GM23338 (cell line): Measurements from ENCODE around the gene PAF1. TPM values are rescaled to one million over a fixed set of nuclear protein-coding genes. Genes with fewer than 3 reads are reported as not detected.

Source experiments
- ATAC-seq: fragments of 200-7000 bp; cut with Tn5 transposase; 3 replicates; pipeline ENCODE4 v1.9.1; 2020
- DNase-seq: peaks from one replicate; pipeline ENCODE4 v3.0.0-alpha.2; 2015; ENCODE audit warnings: low spot score
- H2AFZ ChIP-seq: fragments of 200-600 bp; sonication (generic); 2 replicates; pipeline ENCODE4 v1.8.0; 2016; ENCODE audit warnings: antibody characterized with exemption, mild to moderate bottlenecking, moderate library complexity
- H3F3A ChIP-seq: fragments of 200-600 bp; sonication (generic); replicated peaks from 2 replicates; pipeline ENCODE4 v1.8.0; 2017; ENCODE audit warnings: antibody characterized with exemption, mixed run types, low read depth
- H3K27ac ChIP-seq: fragments of 200-600 bp; sonication (generic); 2 replicates; pipeline ENCODE4 v1.6.1; 2016; ENCODE audit warnings: low read depth
- H3K27me3 ChIP-seq: fragments of 200-600 bp; sonication (generic); 2 replicates; pipeline ENCODE4 v1.8.0; 2016; ENCODE audit warnings: mild to moderate bottlenecking, mixed run types, moderate library complexity; ENCODE audit not compliant: insufficient read depth
- H3K36me3 ChIP-seq: fragments of 200-600 bp; sonication (generic); 2 replicates; pipeline ENCODE4 v1.8.0; 2016; ENCODE audit warnings: mild to moderate bottlenecking; ENCODE audit not compliant: insufficient read depth
- H3K4me1 ChIP-seq: fragments of 200-600 bp; sonication (generic); 2 replicates; pipeline ENCODE4 v1.8.0; 2016; ENCODE audit warnings: mild to moderate bottlenecking, moderate library complexity; ENCODE audit not compliant: insufficient read depth
- H3K4me2 ChIP-seq: fragments of 200-600 bp; sonication (generic); 2 replicates; pipeline ENCODE4 v1.7.1; 2017; ENCODE audit warnings: mixed run types
- H3K4me3 ChIP-seq: fragments of 200-600 bp; sonication (generic); 2 replicates; pipeline ENCODE4 v1.6.1; 2016; ENCODE audit warnings: mixed run types
- H3K79me2 ChIP-seq: fragments of 200-600 bp; sonication (generic); replicated peaks from 2 replicates; pipeline ENCODE4 v1.8.0; 2017; ENCODE audit warnings: mild to moderate bottlenecking; ENCODE audit not compliant: insufficient read depth
- H3K9me2 ChIP-seq: fragments of 200-600 bp; sonication (generic); 2 replicates; pipeline ENCODE4 v1.8.0; 2017; ENCODE audit not compliant: insufficient read depth
- H4K20me1 ChIP-seq: fragments of 200-600 bp; sonication (generic); replicated peaks from 2 replicates; pipeline ENCODE4 v1.8.0; 2017; ENCODE audit warnings: mild to moderate bottlenecking; ENCODE audit not compliant: insufficient read depth
- H3K27ac Mint-ChIP-seq: 2 replicates; pipeline ENCODE4 v1.8.0; 2020; ENCODE audit warnings: inconsistent platforms, mild to moderate bottlenecking, moderate library complexity, mixed read lengths
- H3K27me3 Mint-ChIP-seq: 3 replicates; pipeline ENCODE4 v1.8.0; 2022; ENCODE audit warnings: low read depth, mild to moderate bottlenecking, moderate library complexity, mixed read lengths, inconsistent platforms; ENCODE audit not compliant: insufficient read depth, poor library complexity
- H3K36me3 Mint-ChIP-seq: 3 replicates; pipeline ENCODE4 v1.8.0; 2021; ENCODE audit warnings: low read depth, mild to moderate bottlenecking, inconsistent platforms, moderate library complexity, mixed read lengths
- H3K4me1 Mint-ChIP-seq: 3 replicates; pipeline ENCODE4 v1.8.0; 2020; ENCODE audit warnings: mild to moderate bottlenecking, inconsistent platforms, mixed read lengths
- H3K4me3 Mint-ChIP-seq: 3 replicates; pipeline ENCODE4 v1.8.0; 2021; ENCODE audit warnings: moderate library complexity, mild to moderate bottlenecking, inconsistent platforms, mixed read lengths
- H3K9me3 Mint-ChIP-seq: 3 replicates; pipeline ENCODE4 v1.8.0; 2020; ENCODE audit warnings: moderate library complexity, mild to moderate bottlenecking, inconsistent platforms, mixed read lengths
- CREB1 ChIP-seq: fragments of 250-450 bp; sonication (Bioruptor Pico); IDR thresholded peaks from 2 replicates; pipeline ENCODE4 v1.5.0; 2020; ENCODE audit warnings: low read depth, mild to moderate bottlenecking, moderate library complexity
- EZH2 ChIP-seq: fragments of 200-600 bp; sonication (generic); IDR thresholded peaks from one replicate; pipeline ENCODE4 v1.8.0; 2017; ENCODE audit warnings: antibody characterized with exemption, mild to moderate bottlenecking, low read depth; ENCODE audit not compliant: unreplicated experiment
- JUNB ChIP-seq: IDR thresholded peaks from one replicate; pipeline ENCODE4 v1.6.1; 2016; ENCODE audit warnings: antibody characterized with exemption; ENCODE audit not compliant: unreplicated experiment
- NANOG ChIP-seq: IDR thresholded peaks from 2 replicates; pipeline ENCODE4 v1.6.1; 2016; ENCODE audit warnings: antibody characterized with exemption, borderline replicate concordance
- POLR2AphosphoS5 ChIP-seq: IDR thresholded peaks from 2 replicates; pipeline ENCODE4 v1.6.1; 2016; ENCODE audit warnings: antibody characterized with exemption, low read depth
- STAT1 ChIP-seq: IDR thresholded peaks from one replicate; pipeline ENCODE4 v1.6.1; 2016; ENCODE audit warnings: antibody characterized with exemption; ENCODE audit not compliant: unreplicated experiment
- ZNF331 ChIP-seq: fragments of 250-450 bp; sonication (Bioruptor Pico); IDR thresholded peaks from 2 replicates; pipeline ENCODE4 v1.5.0; 2020; ENCODE audit warnings: low read depth, mild to moderate bottlenecking, moderate library complexity
- long read RNA-seq: library from polyadenylated mRNA; unstranded; transcript quantifications from one replicate; pipeline ENCODE4 v2.0.0, GENCODE V29; 2020; ENCODE audit not compliant: unreplicated experiment
- polyA plus RNA-seq: library from polyadenylated mRNA; unstranded; fragments of >200 nt; fragmentation: Nextera tagmentation; extraction: Ambion mirVana; gene quantifications from 2 replicates; pipeline ENCODE4 v1.2.1, GENCODE V29; 2016
- total RNA-seq: library from RNA; depleted of rRNA; stranded (reverse); fragments of >200 nt; shearing (Covaris generic); gene quantifications from 2 replicates; pipeline ENCODE4 v1.2.3, GENCODE V29; 2014; rRNA removed
- TF ChIP-seq, protein P1 (sequence below): IDR thresholded peaks from 2 replicates; pipeline ENCODE4 v1.6.1; 2016; ENCODE audit warnings: antibody characterized with exemption
- TF ChIP-seq, protein P2 (sequence below), 2 experiments: fragments of 200-600 bp in 1 of 2; sonication (generic) in 1 of 2; conservative IDR thresholded peaks; 2 replicates each; pipeline versions ENCODE4 v1.5.1 to v1.6.1; 2016 to 2017; ENCODE audit warnings: antibody characterized with exemption in 2 of 2, low read depth in 2 of 2, mild to moderate bottlenecking in 2 of 2, moderate library complexity in 1 of 2
- TF ChIP-seq, protein P3 (sequence below): IDR thresholded peaks from one replicate; pipeline ENCODE4 v1.6.1; 2018; ENCODE audit warnings: antibody characterized with exemption; ENCODE audit not compliant: unreplicated experiment

PAF1 gene
- total RNA-seq (24.6 and 47.3 TPM in 2 replicates), polyA plus RNA-seq (21.3 and 22.1 TPM in 2 replicates)
- long read RNA-seq, transcript PAF1-201 (14 exons, 2,066 nt): major isoform, 28 of 33 reads
- long read RNA-seq, partial matches to known transcripts: 2 of 33 reads
- long read RNA-seq, other reads (novel, unspliced or antisense): 3 of 33 reads

DNA sequence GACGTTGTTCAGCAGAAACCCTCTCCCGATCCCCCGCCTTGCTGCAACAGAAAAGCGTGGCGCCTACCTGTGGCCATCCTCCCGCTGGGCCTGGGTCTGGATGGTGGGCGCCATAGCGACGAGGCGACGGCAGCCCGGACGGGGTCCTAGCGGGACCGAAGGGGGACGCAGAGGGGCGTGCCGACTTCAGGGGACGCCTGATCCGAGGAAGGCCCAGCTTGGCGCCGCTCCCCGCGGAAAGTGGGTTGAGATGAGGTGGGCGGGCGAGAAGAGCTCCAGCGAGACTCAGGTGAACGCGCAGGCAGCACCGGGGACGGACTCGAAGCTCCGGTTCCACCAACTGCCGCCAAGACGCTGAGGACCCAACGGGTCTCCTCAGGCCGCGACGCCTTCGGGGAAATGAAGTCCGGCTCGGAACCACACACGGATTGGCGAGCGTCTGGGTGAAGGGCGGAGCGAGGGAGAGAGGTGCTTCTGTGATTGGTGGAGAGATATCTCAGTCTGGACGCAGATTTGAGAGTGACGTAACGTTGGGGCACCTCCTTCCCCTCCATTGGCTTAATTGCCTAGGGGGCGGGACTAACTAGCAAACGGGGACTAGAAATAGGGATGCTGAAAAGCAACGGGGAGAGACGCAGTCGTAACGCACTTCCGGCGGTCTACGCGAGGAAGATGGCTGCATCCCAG lies at the start of gene PAF1, which contains the start of gene MED29:
TSS of gene PAF1 (minus strand) at position 356 of the 687 bp plus-strand sequence. CDS start at position 114, 242 bp downstream.
TSS of gene MED29 (plus strand) at position 628 of the 687 bp plus-strand sequence. CDS start at position 673, 45 bp downstream.
- Histone ChIP-seq H3K79me2 (peaks cover 13% of the 10 kb centered on the region), H3K27me3 (no peaks in the 10 kb centered on the region), H3K27ac (peak within 1 kb of the TSS; percentile 97), H3K4me1 (peaks cover 6% of the 10 kb centered on the region), H3F3A (peaks cover 20% of the 10 kb centered on the region; the same call in 1 of the 2 replicates), H4K20me1 (peaks cover 13% of the 10 kb centered on the region; the same call in 1 of the 2 replicates), H3K36me3 (0 out of 2 replicates have a peak, but pooled peaks cover 7% of the 10 kb centered on the region), H3K4me3 (peak within 1 kb of the TSS; percentile 81), H3K4me2 (peak within 1 kb of the TSS; percentile 88), H2AFZ (peak within 1 kb of the TSS; percentile 73; the same call in 1 of the 2 replicates), H3K9me2 (no peaks in the 10 kb centered on the region)
- ATAC-seq (peak; percentile 95), DNase-seq (peak; percentile 100)
- H3K4me1 Mint-ChIP-seq: peaks cover 13% of the 10 kb centered on the region
- TF ChIP-seq ZNF331 (no peak), STAT1 (no peak), CREB1 (peak; percentile 89), POLR2AphosphoS5 (peak; percentile 93), EZH2 (no peak)
- TF ChIP-seq, protein P1, sequence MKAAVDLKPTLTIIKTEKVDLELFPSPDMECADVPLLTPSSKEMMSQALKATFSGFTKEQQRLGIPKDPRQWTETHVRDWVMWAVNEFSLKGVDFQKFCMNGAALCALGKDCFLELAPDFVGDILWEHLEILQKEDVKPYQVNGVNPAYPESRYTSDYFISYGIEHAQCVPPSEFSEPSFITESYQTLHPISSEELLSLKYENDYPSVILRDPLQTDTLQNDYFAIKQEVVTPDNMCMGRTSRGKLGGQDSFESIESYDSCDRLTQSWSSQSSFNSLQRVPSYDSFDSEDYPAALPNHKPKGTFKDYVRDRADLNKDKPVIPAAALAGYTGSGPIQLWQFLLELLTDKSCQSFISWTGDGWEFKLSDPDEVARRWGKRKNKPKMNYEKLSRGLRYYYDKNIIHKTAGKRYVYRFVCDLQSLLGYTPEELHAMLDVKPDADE: peak; percentile 88
- TF ChIP-seq, protein P2, sequence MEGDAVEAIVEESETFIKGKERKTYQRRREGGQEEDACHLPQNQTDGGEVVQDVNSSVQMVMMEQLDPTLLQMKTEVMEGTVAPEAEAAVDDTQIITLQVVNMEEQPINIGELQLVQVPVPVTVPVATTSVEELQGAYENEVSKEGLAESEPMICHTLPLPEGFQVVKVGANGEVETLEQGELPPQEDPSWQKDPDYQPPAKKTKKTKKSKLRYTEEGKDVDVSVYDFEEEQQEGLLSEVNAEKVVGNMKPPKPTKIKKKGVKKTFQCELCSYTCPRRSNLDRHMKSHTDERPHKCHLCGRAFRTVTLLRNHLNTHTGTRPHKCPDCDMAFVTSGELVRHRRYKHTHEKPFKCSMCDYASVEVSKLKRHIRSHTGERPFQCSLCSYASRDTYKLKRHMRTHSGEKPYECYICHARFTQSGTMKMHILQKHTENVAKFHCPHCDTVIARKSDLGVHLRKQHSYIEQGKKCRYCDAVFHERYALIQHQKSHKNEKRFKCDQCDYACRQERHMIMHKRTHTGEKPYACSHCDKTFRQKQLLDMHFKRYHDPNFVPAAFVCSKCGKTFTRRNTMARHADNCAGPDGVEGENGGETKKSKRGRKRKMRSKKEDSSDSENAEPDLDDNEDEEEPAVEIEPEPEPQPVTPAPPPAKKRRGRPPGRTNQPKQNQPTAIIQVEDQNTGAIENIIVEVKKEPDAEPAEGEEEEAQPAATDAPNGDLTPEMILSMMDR (conservative IDR thresholded peaks at IDR 0.05; ENCODE audit: low read depth in 2 of 2): peak; percentile 12 to 41; a peak in 1 of 4 replicates
- peak within 1 kb of the TSS; percentile 100 for H3K27ac Mint-ChIP-seq
- peaks cover 21% of the 10 kb centered on the region for H3K27me3 Mint-ChIP-seq
- H3K36me3 Mint-ChIP-seq: peaks cover 68% of the 10 kb centered on the region
- H3K4me3 Mint-ChIP-seq: peak within 1 kb of the TSS; percentile 97
- peaks cover 3% of the 10 kb centered on the region; the same call in 1 of the 3 replicates for H3K9me3 Mint-ChIP-seq

DNA sequence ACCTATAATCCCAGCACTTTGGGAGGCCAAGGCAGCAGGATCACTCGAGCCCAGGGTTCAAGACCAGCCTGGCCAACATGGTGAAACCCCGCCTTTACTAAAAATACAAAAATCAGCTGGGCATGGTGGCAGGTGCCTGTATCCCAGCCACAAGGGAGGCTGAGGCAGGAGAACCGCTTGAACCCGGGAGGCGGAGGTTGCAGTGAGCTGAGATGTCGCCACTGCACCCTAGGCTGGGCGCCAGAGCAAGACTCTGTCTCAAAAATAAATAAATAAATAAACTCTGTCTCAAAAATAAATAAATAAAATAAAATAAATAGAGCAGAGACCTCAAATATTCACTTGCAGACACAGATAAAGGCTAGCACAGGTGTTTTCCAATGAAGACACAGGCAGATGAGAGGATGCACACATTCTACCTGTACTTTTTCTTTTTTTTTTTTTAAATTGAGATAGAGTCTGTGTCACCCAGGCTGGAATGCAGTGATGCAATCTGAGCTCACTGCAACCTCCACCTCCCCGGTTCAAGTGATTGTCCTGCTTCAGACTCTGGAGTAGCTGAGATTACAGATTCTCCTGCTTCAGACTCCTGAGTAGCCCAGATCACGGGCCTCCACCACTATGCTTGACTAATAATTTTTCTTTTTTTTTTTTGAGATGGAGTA lies 47.5 kb upstream of the PAF1 start:
- H3K27me3 Mint-ChIP-seq: peaks cover 42% of the 10 kb centered on the region
- H3K36me3 Mint-ChIP-seq: peaks cover 24% of the 10 kb centered on the region
- H3K4me1 ChIP-seq: peaks cover 18% of the 10 kb centered on the region
- H2AFZ ChIP-seq: no peak overlapping the region
- H3K27ac Mint-ChIP-seq: no peak overlapping the region
- ATAC-seq: no peak
- H4K20me1 ChIP-seq: peaks cover 11% of the 10 kb centered on the region
- no peak overlapping the region for H3K4me2 ChIP-seq
- no peak for DNase-seq
- no peak overlapping the region for H3K27ac ChIP-seq
- H3K36me3 ChIP-seq: peaks cover 20% of the 10 kb centered on the region
- H3K9me2 ChIP-seq: no peaks in the 10 kb centered on the region
- peaks cover 26% of the 10 kb centered on the region for H3F3A ChIP-seq
- no peaks in the 10 kb centered on the region for H3K27me3 ChIP-seq
- H3K9me3 Mint-ChIP-seq: peaks cover 6% of the 10 kb centered on the region
- no peak overlapping the region for H3K4me3 ChIP-seq
- peaks cover 24% of the 10 kb centered on the region for H3K79me2 ChIP-seq
- peaks cover 37% of the 10 kb centered on the region for H3K4me1 Mint-ChIP-seq
- no peak overlapping the region; the same call in 2 of the 3 replicates for H3K4me3 Mint-ChIP-seq
- no peak for TF ChIP-seq POLR2AphosphoS5
- TF ChIP-seq, protein P2 (conservative IDR thresholded peaks at IDR 0.05; ENCODE audit: low read depth in 2 of 2): no peak
- TF ChIP-seq, protein P1: no peak
- no peak for TF ChIP-seq JUNB
- TF ChIP-seq, protein P3, sequence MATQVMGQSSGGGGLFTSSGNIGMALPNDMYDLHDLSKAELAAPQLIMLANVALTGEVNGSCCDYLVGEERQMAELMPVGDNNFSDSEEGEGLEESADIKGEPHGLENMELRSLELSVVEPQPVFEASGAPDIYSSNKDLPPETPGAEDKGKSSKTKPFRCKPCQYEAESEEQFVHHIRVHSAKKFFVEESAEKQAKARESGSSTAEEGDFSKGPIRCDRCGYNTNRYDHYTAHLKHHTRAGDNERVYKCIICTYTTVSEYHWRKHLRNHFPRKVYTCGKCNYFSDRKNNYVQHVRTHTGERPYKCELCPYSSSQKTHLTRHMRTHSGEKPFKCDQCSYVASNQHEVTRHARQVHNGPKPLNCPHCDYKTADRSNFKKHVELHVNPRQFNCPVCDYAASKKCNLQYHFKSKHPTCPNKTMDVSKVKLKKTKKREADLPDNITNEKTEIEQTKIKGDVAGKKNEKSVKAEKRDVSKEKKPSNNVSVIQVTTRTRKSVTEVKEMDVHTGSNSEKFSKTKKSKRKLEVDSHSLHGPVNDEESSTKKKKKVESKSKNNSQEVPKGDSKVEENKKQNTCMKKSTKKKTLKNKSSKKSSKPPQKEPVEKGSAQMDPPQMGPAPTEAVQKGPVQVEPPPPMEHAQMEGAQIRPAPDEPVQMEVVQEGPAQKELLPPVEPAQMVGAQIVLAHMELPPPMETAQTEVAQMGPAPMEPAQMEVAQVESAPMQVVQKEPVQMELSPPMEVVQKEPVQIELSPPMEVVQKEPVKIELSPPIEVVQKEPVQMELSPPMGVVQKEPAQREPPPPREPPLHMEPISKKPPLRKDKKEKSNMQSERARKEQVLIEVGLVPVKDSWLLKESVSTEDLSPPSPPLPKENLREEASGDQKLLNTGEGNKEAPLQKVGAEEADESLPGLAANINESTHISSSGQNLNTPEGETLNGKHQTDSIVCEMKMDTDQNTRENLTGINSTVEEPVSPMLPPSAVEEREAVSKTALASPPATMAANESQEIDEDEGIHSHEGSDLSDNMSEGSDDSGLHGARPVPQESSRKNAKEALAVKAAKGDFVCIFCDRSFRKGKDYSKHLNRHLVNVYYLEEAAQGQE: no peak
- TF ChIP-seq NANOG: no peak
